ENCODE data around the gene PRAF2. TPM values are rescaled to one million over a fixed set of nuclear protein-coding genes. Genes with fewer than 3 reads are reported as not detected.

PRAF2 gene
- total and polyA plus RNA-seq, 9 of the 15 experiments (the other 6 are each of a cell fraction or from before 2014, with no cell fraction given), result 0.24 to 5.7 (median 2.0) TPM

GRCh38 chrX:49043220-49043986 is 30.4 kb downstream of the PRAF2 start, which contains the start of gene TFE3 (continued):
- TF ChIP-seq HBP1 (CRISPR knock-in tag; IDR thresholded peaks at IDR 0.05) (no peak), ZNF143 (CRISPR knock-in tag; IDR thresholded peaks at IDR 0.05) (no peak), TBP (optimal IDR thresholded peaks at IDR 0.05; ENCODE audit: low read depth, low read length) (peak; percentile 62), ARNT (IDR thresholded peaks at IDR 0.05) (no peak; a peak in 1 of 4 replicates), SNAPC5 (CRISPR knock-in tag; IDR thresholded peaks at IDR 0.05) (no peak), ZNF3 (CRISPR knock-in tag; IDR thresholded peaks at IDR 0.05) (no peak), ID3 (CRISPR knock-in tag; IDR thresholded peaks at IDR 0.05) (no peak), ID3 (tag; IDR thresholded peaks at IDR 0.05) (no peak), POLR2AphosphoS5 (IDR thresholded peaks at IDR 0.05; ENCODE audit: control insufficient read depth, insufficient read depth, low read depth, low read length) (0 out of 2 replicates have a peak, but pooled peaks have one; percentile 20), EGR1 (conservative IDR thresholded peaks at IDR 0.05) (peak; percentile 94), ZNF79 (CRISPR knock-in tag; IDR thresholded peaks at IDR 0.05; ENCODE audit: low read depth) (no peak), NFRKB (IDR thresholded peaks at IDR 0.05; ENCODE audit: low read depth) (no peak), GATAD2A (IDR thresholded peaks at IDR 0.05) (no peak), RCOR1 (IDR thresholded peaks at IDR 0.05; ENCODE audit: borderline replicate concordance in 1 of 2, low read depth in 2 of 2, low read length in 2 of 2) (peak in 1 of 2 experiments; percentile 48; a peak in 2 of 4 replicates), CCNT2 (IDR thresholded peaks at IDR 0.05; ENCODE audit: borderline replicate concordance, extremely low read depth, insufficient read length, low read depth, low read length) (peak; percentile 76), ERF (CRISPR knock-in tag; IDR thresholded peaks at IDR 0.05) (no peak), NCOR1 (IDR thresholded peaks at IDR 0.05) (peak; percentile 52), RNF2 (IDR thresholded peaks at IDR 0.05) (no peak; the same call in 1 of the 2 replicates), TAF9B (IDR thresholded peaks at IDR 0.05; ENCODE audit: partially characterized antibody) (no peak), JUND (IDR thresholded peaks at IDR 0.05; ENCODE audit: borderline replicate concordance, low read depth, low read length) (peak; percentile 94), JUND (tag; IDR thresholded peaks at IDR 0.05; ENCODE audit: borderline replicate concordance, low read depth, low read length) (peak; percentile 81; the same call in 1 of the 3 replicates), ZKSCAN1 (IDR thresholded peaks at IDR 0.05; ENCODE audit: low read depth, low read length) (0 out of 2 replicates have a peak, but pooled peaks have one; percentile 58), MCM5 (IDR thresholded peaks at IDR 0.05; ENCODE audit: low read depth) (no peak), ADNP (tag; IDR thresholded peaks at IDR 0.05) (no peak), KAT2B (IDR thresholded peaks at IDR 0.05; ENCODE audit: low read depth, low read length) (no peak), GTF2A2 (tag; IDR thresholded peaks at IDR 0.05) (no peak), ZBTB34 (CRISPR knock-in tag; IDR thresholded peaks at IDR 0.05) (no peak), DMBX1 (CRISPR knock-in tag; IDR thresholded peaks at IDR 0.05; ENCODE audit: borderline replicate concordance) (no peak)
